ENCODE data around the gene DLEC1. TPM values are rescaled to one million over a fixed set of nuclear protein-coding genes. Genes with fewer than 3 reads are reported as not detected.

Gene DLEC1
- total and polyA plus RNA-seq, 9 of the 15 experiments (the other 6 are each of a cell fraction or from before 2014, with no cell fraction given) = 0.07 to 0.08 TPM; not detected in 7

- H3K4me2 ChIP-seq (ENCODE audit: insufficient read depth, low read length) = peak overlapping the region; percentile 86
- peak overlapping the region; percentile 97 for H2AFZ ChIP-seq (ENCODE audit: low read depth, low read length)
- ChIA-PET CTCF (ENCODE audit: low intra/inter-chr PET ratio) (no interaction called here), POLR2A (interaction anchor here (0.6 to 2.2 kb wide), 8 partner anchors 9 to 133 kb away, joined by 3 to 8 read pairs (median 4); no protein-coding TSS in a partner anchor)
- no peaks in the 10 kb centered on the region for H3K27me3 ChIP-seq (ENCODE audit: control insufficient read depth in 2 of 2, insufficient read depth in 2 of 2, low read length in 2 of 2)
- WGBS (ENCODE audit: insufficient coverage, low coverage, missing lambda C conversion rate) = 14% methylated on average over 2 of the region's 2 CpGs
- FAIRE-seq (no peak), DNase-seq (ENCODE audit: extremely low read depth in 1 of 4, low spot score in 3 of 4) (no peak), ATAC-seq (no peak)
- in situ Hi-C loops (cut with MboI) = no loop called here
- H4K20me1 ChIP-seq (replicated peaks; ENCODE audit: control insufficient read depth, insufficient read depth, low read length) = no peaks in the 10 kb centered on the region
- peaks cover 22% of the 10 kb centered on the region for H3K79me2 ChIP-seq (ENCODE audit: control insufficient read depth, insufficient read depth, low read length)
- peaks cover 33% of the 10 kb centered on the region for H3K36me3 ChIP-seq (ENCODE audit: control insufficient read depth, insufficient read depth, low read length)
- BruUV-seq (replicated peaks) = no TSS peak
- intact Hi-C loops (cut with micrococcal nuclease) = no loop called here
- peaks cover 65 to 71% of the 10 kb centered on the region in 2 experiments for H3K4me1 ChIP-seq (replicated peaks in 1 of 2; ENCODE audit: control insufficient read depth in 2 of 2, insufficient read depth in 2 of 2, low read length in 2 of 2)
- H3K4me3 ChIP-seq = peak overlapping the region; percentile 56
- no peaks in the 10 kb centered on the region for H3K9me3 ChIP-seq (replicated peaks; ENCODE audit: control insufficient read depth, insufficient read depth, low read depth, low read length)
- peaks cover 5% of the 10 kb centered on the region for H3K9me1 ChIP-seq (ENCODE audit: control insufficient read depth, insufficient read depth, low read length)
- H3K27ac ChIP-seq (ENCODE audit: extremely low read depth, low read depth, low read length) = peak overlapping the region; percentile 93
- H3K9ac ChIP-seq (ENCODE audit: insufficient read depth in 1 of 2, low read depth in 2 of 2, low read length in 2 of 2) = peak overlapping the region; percentile 91 to 95
- TF ChIP-seq MEIS2 (IDR thresholded peaks at IDR 0.05; ENCODE audit: partially characterized antibody) (no peak), ELF2 (CRISPR knock-in tag; IDR thresholded peaks at IDR 0.05) (no peak), CUX1 (CRISPR knock-in tag; IDR thresholded peaks at IDR 0.05) (no peak), CGGBP1 (CRISPR knock-in tag; IDR thresholded peaks at IDR 0.05) (no peak), TAF1 (IDR thresholded peaks at IDR 0.05; ENCODE audit: control insufficient read depth, extremely low read depth, insufficient read depth, low read length, severe bottlenecking) (no peak), TBL1XR1 (IDR thresholded peaks at IDR 0.05; ENCODE audit: low read length in 2 of 2) (0 out of 4 replicates have a peak, but pooled peaks of 1 of the 2 experiments have one; percentile 6), ZBTB11 (CRISPR knock-in tag; IDR thresholded peaks at IDR 0.05) (no peak), FOXJ2 (tag; IDR thresholded peaks at IDR 0.05) (no peak), THAP12 (CRISPR knock-in tag; IDR thresholded peaks at IDR 0.05) (no peak), NFRKB (IDR thresholded peaks at IDR 0.05; ENCODE audit: low read depth) (no peak)
Measured at GRCh38 chr3:37994639-37994972, 44.4 kb upstream of the DLEC1 start.
